Lung (tissue), 16 donors: ENCODE results near the gene GCNT2. TPM values are rescaled to one million over a fixed set of nuclear protein-coding genes. Genes with fewer than 3 reads are reported as not detected.
A peak's percentile ranks its signal among the peaks of the same experiment; 100 is the strongest.

Experiments used
- ATAC-seq: fragments of 200-7000 bp; cut with Tn5 transposase; one replicate; pipeline ENCODE4 v1.9.1; 2020; ENCODE audit warnings: moderate number of reproducible peaks; ENCODE audit not compliant: insufficient read depth, low FRiP score
- DNase-seq, 3 donors: peaks; one replicate each; pipeline ENCODE4 v3.0.0-alpha.2; 2013 to 2017
- H3K27ac ChIP-seq, 2 donors: one replicate each; pipeline ENCODE4 v1.5.1; 2013; ENCODE audit warnings: mild to moderate bottlenecking in 2 of 2, moderate library complexity in 2 of 2, control low read depth in 1 of 2, inconsistent platforms in 1 of 2, low read depth in 1 of 2, low read length in 1 of 2
- H3K27me3 ChIP-seq, 3 donors: one replicate each; pipeline ENCODE4 v1.5.1; 2013; ENCODE audit warnings: low read length in 2 of 3; ENCODE audit not compliant: control insufficient read depth in 3 of 3, insufficient read depth in 3 of 3
- H3K36me3 ChIP-seq, 4 donors: one replicate each; pipeline ENCODE4 v1.5.1; 2013; ENCODE audit warnings: low read length in 4 of 4, mild to moderate bottlenecking in 1 of 4, moderate library complexity in 1 of 4; ENCODE audit not compliant: control insufficient read depth in 4 of 4, insufficient read depth in 4 of 4
- H3K4me1 ChIP-seq, 5 donors: one replicate each; pipeline ENCODE4 v1.5.1; 2013; ENCODE audit warnings: low read length in 5 of 5, mild to moderate bottlenecking in 2 of 5, moderate library complexity in 1 of 5; ENCODE audit not compliant: control insufficient read depth in 5 of 5, insufficient read depth in 5 of 5
- H3K4me3 ChIP-seq: one replicate; pipeline ENCODE4 v1.5.1; 2013; ENCODE audit warnings: mild to moderate bottlenecking, control low read depth, moderate library complexity
- H3K9ac ChIP-seq, 2 donors: one replicate each; pipeline ENCODE4 v1.5.1; 2013; ENCODE audit warnings: low read length in 2 of 2, control low read depth in 1 of 2; ENCODE audit not compliant: insufficient read depth in 1 of 2
- H3K9me3 ChIP-seq, 4 donors: one replicate each; pipeline ENCODE4 v1.5.1; 2013; ENCODE audit warnings: low read length in 3 of 4, mild to moderate bottlenecking in 1 of 4, moderate library complexity in 1 of 4; ENCODE audit not compliant: control insufficient read depth in 4 of 4, insufficient read depth in 3 of 4
- CTCF ChIP-seq: IDR thresholded peaks from 2 replicates; pipeline ENCODE4 v1.5.1; 2012; ENCODE audit warnings: mild to moderate bottlenecking; ENCODE audit errors: control extremely low read depth, extremely low read depth
- WGBS, 2 donors: extraction: QIAGEN DNeasy Blood & Tissue Kit; methylation state at CpG; one replicate each; pipeline ENCODE4 v1.1.7; 2013; 5-methylcytosine and 5-hydroxymethylcytosine counted together
- long read RNA-seq, 5 donors: transcript quantifications; one replicate each; lab custom pipeline, GENCODE V29; 2026
- polyA plus RNA-seq, 2 donors: library from polyadenylated mRNA; stranded (reverse); fragments of 200-250 nt; gene quantifications; one replicate each; pipeline ENCODE4 v1.2.1, GENCODE V29; 2013
- total RNA-seq, 2 donors: library from RNA; depleted of rRNA in 1 of 2; stranded (reverse); fragments of >200 nt in 1 of 2; gene quantifications; one replicate each; pipeline ENCODE4 v1.2.1, GENCODE V29; 2014 to 2021
- donor health status: control.
- donor health status: control.
- donor health status: Bipolar disorder and iron deficiency.
- donor health status: healthy.
- donor health status: DM: yes; HTN: yes; CAD: no.

GCNT2 gene
- total RNA-seq (10 to 100 TPM; 21.6 to 57.4 TPM), polyA plus RNA-seq (1 to 10 TPM; 7.8 to 9.9 TPM)
- long read RNA-seq, donor 1, full-length matches to known transcripts = 2 of 2 reads
- long read RNA-seq, donor 1, partial matches to known transcripts = 0 of 2 reads
- long read RNA-seq, donor 1, other reads (novel, unspliced or antisense) = 0 of 2 reads
- long read RNA-seq, donor 2, partial matches to known transcripts = 0 of 1 reads
- long read RNA-seq, donor 2, other reads (novel, unspliced or antisense) = 0 of 1 reads
- long read RNA-seq, donor 3, partial matches to known transcripts = 0 of 1 reads
- long read RNA-seq, donor 3, other reads (novel, unspliced or antisense) = 0 of 1 reads
- long read RNA-seq, donor 4, partial matches to known transcripts = 0 of 1 reads
- long read RNA-seq, donor 4, other reads (novel, unspliced or antisense) = 0 of 1 reads
- long read RNA-seq, donor 5, full-length matches to known transcripts = 6 of 6 reads
- long read RNA-seq, donor 5, partial matches to known transcripts = 0 of 6 reads
- long read RNA-seq, donor 5, other reads (novel, unspliced or antisense) = 0 of 6 reads

GRCh38 chr6:10521104-10521808 is at the start of gene GCNT2:
GCNT2 (plus strand) TSS chr6:10521351; CDS start chr6:10528912, 7,561 bp downstream.
- Histone ChIP-seq H3K27me3 (no peaks in the 10 kb centered on the region), H3K9ac (peak within 1 kb of the TSS; percentile 17 to 39)
- DNase-seq = peak; percentile 62 to 84 (median 63)

GRCh38 chr6:10472634-10473033 is 48.5 kb upstream of the GCNT2 start:
- no peak for DNase-seq
- Histone ChIP-seq H3K9ac (no peak overlapping the region), H3K27me3 (no peaks in the 10 kb centered on the region), H3K9me3 (peaks cover 0 to 2% (median 0%) of the 10 kb centered on the region in 4 donors), H3K4me1 (no peaks in the 10 kb centered on the region), H3K4me3 (no peak overlapping the region), H3K36me3 (no peaks in the 10 kb centered on the region), H3K27ac (no peak overlapping the region)
- WGBS, 2 donors = 39 to 68% methylated on average over 3 of the region's 3 CpGs
- no peak for TF ChIP-seq CTCF
- no peak for ATAC-seq

More at GRCh38 chr6:10521104-10521808, at the start of gene GCNT2:
- no peaks in the 10 kb centered on the region for H3K4me1 ChIP-seq
- peak; percentile 80 for ATAC-seq
- TF ChIP-seq CTCF = no peak
- H3K4me3 ChIP-seq = no peak within 1 kb of the TSS
- no peaks in the 10 kb centered on the region for H3K9me3 ChIP-seq
- 15 to 27% methylated on average over 12 of the region's 12 CpGs for WGBS, 2 donors
- H3K36me3 ChIP-seq = no peaks in the 10 kb centered on the region
- H3K27ac ChIP-seq = peak within 1 kb of the TSS; percentile 72 to 75

- TF ChIP-seq CTCF = peak; percentile 36
- WGBS, 2 donors = 58 to 64% methylated on average over 10 of the region's 10 CpGs
- Histone ChIP-seq H3K4me1 (no peaks in the 10 kb centered on the region), H3K4me3 (no peak overlapping the region), H3K27ac (no peak overlapping the region), H3K9me3 (no peaks in the 10 kb centered on the region), H3K9ac (no peak overlapping the region), H3K36me3 (no peaks in the 10 kb centered on the region), H3K27me3 (no peaks in the 10 kb centered on the region)
- DNase-seq (peak in 2 of 3 donors; percentile 9 to 40), ATAC-seq (peak; percentile 62)
Observed at GRCh38 chr6:10478187-10479040, 42.7 kb upstream of the GCNT2 start.
